Left cardiac atrium (tissue), 4 donors: Measurements from ENCODE around the gene MGAT5. TPM values are rescaled to one million over a fixed set of nuclear protein-coding genes. Genes with fewer than 3 reads are reported as not detected.

Experiments
- ATAC-seq, 2 donors: fragments of 200-7000 bp; cut with Tn5 transposase; one replicate each; pipeline ENCODE4 v1.9.1; 2020; ENCODE audit warnings: mild to moderate bottlenecking in 2 of 2, moderate library complexity in 2 of 2
- DNase-seq: peaks from one replicate; pipeline ENCODE4 v3.0.0-alpha.2; 2020
- intact Hi-C, 2 donors: fragments of 100-400 bp; cut with DNase I; formaldehyde crosslinking; loops; one replicate each; pipeline versions ENCODE4 v1.14.1 to v1.15.1; 2022 to 2023
- total RNA-seq, 2 donors: library from RNA; stranded (reverse); fragmentation: NEBNext Ultra II Directional; extraction: Animal tissue kit (Norgen Biotek cat#: 25700); gene quantifications; one replicate each; pipeline ENCODE4 v1.2.1, GENCODE V29; 2021
- donor health status: DM: no; HTN: yes; CAD: no.
- donor health status: DM: no; HTN: yes; CAD: no; lungs with severe emphysema.
- donor health status: DM: yes; HTN: yes; CAD: no.
- donor health status: Dilated cardiomyopathy.

MGAT5 gene
- total RNA-seq, 2 donors from 2014 or later, result 110 to 142 TPM

DNA sequence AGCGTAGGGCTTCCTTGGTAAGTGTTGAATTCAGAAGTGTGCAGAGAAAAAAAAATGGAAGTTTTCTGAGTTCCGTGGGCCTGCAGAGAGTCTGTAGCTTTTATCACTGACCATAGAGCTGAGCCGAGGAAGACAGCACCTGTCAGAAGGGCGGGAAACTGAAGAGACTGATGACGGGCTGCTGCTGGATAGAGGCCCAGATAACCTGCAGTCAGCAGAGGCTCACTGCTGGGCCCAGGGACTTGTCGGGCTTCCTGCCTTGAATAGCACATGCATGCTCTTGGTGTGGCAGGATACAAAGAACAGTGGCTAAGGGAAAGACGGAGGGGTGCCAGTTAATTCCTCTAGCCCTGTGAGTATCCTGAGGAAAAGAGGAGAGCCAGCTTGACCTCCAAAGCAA lies 166.4 kb downstream of the MGAT5 start:
- no peak for DNase-seq
- ATAC-seq, result peak; percentile 50 to 81
- intact Hi-C loops, result no loop called here

DNA sequence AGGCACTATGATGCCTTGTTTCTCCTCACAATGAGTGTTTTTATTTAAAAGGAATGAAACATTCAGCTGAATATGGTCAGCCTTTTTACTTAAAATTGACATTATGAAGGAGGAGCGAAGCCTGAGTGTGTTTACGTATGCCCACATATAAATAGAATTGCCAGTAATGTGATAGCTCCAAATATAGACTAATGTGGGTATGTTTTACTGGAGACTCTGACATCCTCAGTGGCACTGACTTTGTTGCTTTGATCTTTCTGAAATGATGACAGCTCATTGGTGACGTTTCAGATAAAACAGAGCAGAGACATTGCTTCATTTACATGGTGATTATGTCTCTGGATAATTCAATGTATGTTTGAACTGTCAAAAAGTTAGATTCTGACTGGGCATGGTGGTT lies 167.0 kb downstream of the MGAT5 start:
- intact Hi-C loops, result no loop called here
- DNase-seq (no peak), ATAC-seq (peak; percentile 14 to 35)

GRCh38 chr2:134421556-134422328 lies 167.9 kb downstream of the MGAT5 start:
- ATAC-seq (peak; percentile 54 to 74), DNase-seq (no peak)
- intact Hi-C loops, result no loop called here

- intact Hi-C loops, result no loop called here
- DNase-seq (no peak), ATAC-seq (no peak)
These were observed 172.0 kb downstream of the MGAT5 start for GRCh38 chr2:134425724-134426496.

DNA sequence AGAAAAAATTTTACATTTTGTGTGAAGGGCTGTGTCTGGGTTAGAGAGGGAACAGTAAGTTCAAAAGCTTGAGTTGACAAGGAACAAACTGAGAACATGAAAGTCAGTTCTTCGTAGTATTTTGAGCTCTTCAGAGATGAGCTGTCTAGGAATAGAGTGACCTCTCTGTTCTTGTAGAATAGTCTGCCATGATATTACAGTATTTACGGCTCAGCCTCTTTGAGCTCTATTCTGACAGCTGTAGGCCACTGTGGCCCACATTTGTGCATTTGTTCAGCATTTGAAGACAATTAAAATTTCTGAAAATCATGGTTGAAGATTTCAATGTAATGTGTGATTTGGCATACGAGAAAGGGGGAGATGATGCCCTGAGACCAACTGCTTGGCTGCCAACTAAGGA lies 172.8 kb downstream of the MGAT5 start:
- intact Hi-C loops, result no loop called here
- no peak for DNase-seq
- no peak for ATAC-seq

GRCh38 chr2:134429886-134430285 lies 176.0 kb downstream of the MGAT5 start:
- no peak for DNase-seq

GRCh38 chr2:134431838-134432434 lies 178.1 kb downstream of the MGAT5 start:
- no peak for DNase-seq
- no peak for ATAC-seq
- intact Hi-C loops, result no loop called here

More at GRCh38 chr2:134429886-134430285, 176.0 kb downstream of the MGAT5 start:
- ATAC-seq, result no peak
- intact Hi-C loops, result no loop called here

GRCh38 chr2:134432435-134432883 lies 178.6 kb downstream of the MGAT5 start:
- no peak for ATAC-seq
- no peak for DNase-seq
- intact Hi-C loops, result no loop called here

- DNase-seq (no peak), ATAC-seq (peak in 1 of 2 donors; percentile 68)
- intact Hi-C loops, result no loop called here
These were observed 179.6 kb downstream of the MGAT5 start for GRCh38 chr2:134433469-134433868.

DNA sequence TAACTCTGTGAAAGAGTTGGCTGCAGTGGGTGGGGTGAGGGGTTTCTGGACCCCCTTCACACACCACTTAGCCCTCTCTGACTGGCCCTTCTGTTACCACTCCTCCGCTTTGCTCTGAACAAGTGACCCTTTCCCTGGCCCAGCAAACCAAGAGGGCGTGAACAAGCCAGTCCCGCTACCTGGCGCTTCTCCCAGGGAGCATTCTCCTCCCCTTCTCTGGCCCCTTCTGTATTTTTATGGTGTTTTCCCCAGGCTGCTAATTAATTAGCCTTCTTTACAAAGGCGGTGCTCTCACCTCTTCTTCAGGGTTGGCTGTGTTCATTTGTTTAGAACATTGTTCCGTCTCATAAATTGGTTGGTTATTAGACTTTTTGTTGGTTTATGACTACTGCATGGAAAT lies 180.1 kb downstream of the MGAT5 start:
- intact Hi-C loops, result no loop called here
- ATAC-seq (no peak), DNase-seq (no peak)

DNA sequence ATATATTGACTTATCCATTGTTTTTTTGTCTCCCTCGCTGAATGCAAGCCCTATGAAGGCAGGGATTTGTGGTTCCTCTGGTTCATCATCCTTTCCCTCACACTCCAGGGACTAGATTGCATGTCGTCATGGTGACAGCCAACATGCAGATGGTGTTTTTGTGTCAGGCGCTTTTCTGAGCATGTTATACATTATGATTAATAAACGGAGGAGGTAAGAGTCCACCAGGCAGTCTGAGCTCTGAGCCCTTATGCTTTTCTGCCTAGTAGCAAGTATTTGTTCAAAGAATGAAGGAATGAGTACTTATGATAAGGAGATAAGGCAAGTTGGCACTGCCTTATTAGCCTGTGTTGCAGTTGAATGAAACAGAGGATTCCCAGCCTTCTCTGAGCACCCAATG lies 181.6 kb downstream of the MGAT5 start:
- DNase-seq (no peak), ATAC-seq (no peak)
- intact Hi-C loops, result no loop called here

DNA sequence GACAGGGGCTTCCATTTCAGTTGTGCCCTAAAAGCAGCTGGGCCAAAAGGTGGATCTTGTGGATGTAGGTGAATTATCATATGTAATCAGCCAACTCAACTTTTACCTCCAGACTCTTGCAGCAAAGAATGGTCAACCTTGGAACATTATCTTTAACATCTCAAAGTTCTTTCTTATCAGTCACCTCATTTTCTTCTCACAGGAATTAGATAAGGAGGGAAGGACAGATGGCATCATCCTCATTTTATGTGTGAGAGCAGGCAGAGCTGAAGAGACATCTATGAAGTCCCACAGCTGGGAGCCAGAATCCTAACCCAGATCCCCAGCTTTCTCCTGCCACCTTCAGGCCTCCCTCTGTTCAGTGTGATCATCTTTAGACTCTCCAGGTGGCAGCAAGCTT lies 182.1 kb downstream of the MGAT5 start:
- no peak for DNase-seq
- no peak for ATAC-seq
- intact Hi-C loops, result no loop called here

DNA sequence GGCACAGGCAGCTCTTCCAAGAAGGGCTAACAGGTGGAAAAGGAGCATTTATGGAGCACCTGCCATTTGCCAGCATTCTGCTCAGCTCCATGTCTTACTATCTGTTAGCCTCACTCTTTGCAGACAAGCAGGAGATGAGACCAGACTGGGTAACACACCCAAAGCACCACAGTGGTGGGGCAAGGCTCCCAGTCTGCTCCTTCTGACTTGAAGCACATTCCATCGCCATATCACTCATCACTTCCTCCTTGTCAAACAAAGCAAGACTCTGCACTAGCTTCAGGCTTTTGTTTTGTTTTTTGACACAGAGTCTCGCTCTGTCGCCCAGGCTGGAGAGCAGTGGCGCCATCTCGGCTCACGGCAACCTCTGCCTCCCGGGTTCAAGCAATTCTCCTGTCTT lies 182.8 kb downstream of the MGAT5 start:
- ATAC-seq (no peak), DNase-seq (no peak)
- intact Hi-C loops, result no loop called here

GRCh38 chr2:134438371-134438770 lies 184.5 kb downstream of the MGAT5 start:
- ATAC-seq (no peak), DNase-seq (no peak)
- intact Hi-C loops, result no loop called here

DNA sequence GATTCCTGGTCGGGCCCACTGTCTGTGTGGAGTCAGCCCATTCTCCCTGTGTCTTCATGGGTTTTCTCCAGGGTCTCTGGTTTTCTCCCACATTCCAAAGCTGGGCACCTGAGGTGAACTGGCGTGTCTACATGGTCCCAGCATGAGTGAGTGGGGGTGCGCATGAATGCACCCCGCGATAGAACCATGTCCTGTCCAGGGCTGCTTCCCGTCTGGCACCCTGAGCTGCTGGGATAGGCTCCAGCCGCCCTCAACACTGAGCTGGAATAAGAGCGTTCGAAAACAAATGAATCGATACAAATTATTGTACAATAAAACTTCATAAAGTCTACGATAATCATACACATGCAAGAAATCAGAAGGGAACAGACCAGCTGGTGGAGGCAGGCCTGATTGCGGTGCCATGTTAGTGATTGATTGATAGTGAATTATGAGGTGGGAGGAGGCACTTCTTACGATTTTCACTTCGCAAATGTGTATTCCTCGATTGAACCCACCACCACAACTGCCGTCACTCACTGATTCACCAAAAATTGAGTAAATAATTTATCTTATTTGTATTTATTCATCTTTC lies 186.6 kb downstream of the MGAT5 start:
- no peak for ATAC-seq

DNA sequence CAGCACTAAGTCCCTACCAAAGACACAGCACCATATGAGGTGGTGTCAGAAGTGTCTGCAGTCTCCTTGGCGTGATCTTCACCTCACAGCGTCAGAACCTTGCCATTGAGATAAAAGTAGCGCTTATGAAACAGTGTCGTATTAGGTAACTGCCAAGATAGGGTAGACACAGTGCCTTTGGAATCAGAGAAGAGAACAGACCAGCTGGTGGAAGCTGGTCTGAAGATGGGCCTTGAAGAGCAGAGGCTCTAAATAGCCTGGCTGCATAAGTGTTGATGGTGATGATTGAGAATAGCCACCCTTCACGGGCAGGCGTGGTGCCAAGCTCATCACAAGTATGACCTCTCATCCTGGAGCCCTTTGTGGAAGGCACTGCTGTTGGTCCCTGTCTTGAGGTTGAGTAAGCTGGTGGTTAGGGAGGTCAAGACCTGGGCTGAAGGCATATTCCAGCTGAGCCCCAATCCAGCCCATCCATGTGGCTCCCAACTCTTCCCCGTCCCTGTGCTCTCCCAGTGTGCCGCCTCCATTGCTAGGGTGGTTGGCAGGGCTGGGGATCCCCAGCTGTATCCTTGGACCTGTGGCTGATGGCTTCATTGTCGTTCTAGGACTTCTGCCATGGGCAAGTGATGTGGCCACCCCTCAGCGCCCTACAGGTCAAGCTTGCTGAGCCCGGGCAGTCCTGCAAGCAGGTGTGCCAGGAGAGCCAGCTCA lies 187.4 kb downstream of the MGAT5 start:
- intact Hi-C loops, result no loop called here
- ATAC-seq, result peak; percentile 76 to 84
- peak; percentile 73 for DNase-seq

More for the DNA sequence above, 186.6 kb downstream of the MGAT5 start:
- DNase-seq, result no peak
- intact Hi-C loops, result no loop called here

- peak in 1 of 2 donors; percentile 41 for ATAC-seq
- intact Hi-C loops, result no loop called here
These were observed 190.1 kb downstream of the MGAT5 start for GRCh38 chr2:134443814-134444480.

DNA sequence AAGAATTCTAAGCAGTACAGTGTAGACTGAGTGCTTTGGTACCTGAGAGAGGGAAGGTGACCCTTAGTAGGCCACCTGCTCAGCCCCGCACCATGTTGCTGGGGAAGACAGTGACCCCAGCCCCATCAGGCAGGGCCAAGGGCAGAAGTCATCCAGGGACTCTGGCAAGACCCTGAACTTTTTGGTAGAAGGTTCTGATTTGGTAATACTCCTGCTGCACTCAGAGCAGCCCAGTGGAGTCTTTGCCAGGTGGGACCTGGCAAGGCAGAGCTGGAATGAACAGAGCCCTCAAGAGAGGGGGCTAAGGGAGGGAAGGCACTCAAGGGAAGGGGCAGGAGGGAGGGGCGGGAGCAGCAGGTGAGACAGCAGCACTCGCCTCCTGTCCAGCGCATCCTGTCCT lies 191.2 kb downstream of the MGAT5 start:
- DNase-seq (no peak), ATAC-seq (no peak)
- intact Hi-C loops, result no loop called here

More at GRCh38 chr2:134443814-134444480, 190.1 kb downstream of the MGAT5 start:
- no peak for DNase-seq

GRCh38 chr2:134445985-134446382 lies 192.1 kb downstream of the MGAT5 start:
- intact Hi-C loops, result no loop called here
- DNase-seq (no peak), ATAC-seq (no peak)
